Mammary epithelial cell (primary cell): Measurements from ENCODE around the gene PRDM5.

Source experiments
- EZH2 ChIP-seq: IDR thresholded peaks from 2 replicates; pipeline ENCODE4 v1.6.1; 2012; ENCODE audit warnings: low read length, inconsistent platforms, borderline replicate concordance
- TF ChIP-seq, protein P1 (sequence below), 2 donors: IDR thresholded peaks in 1 of 2; conservative IDR thresholded peaks in 1 of 2; 2 replicates each; pipeline ENCODE4 v1.5.1; 2011 to 2012; ENCODE audit warnings: inconsistent platforms in 2 of 2, low read length in 2 of 2, mild to moderate bottlenecking in 2 of 2, control low read depth in 1 of 2, low read depth in 1 of 2; ENCODE audit not compliant: insufficient read depth in 1 of 2; ENCODE audit errors: extremely low read depth in 1 of 2

- TF ChIP-seq, protein P1, sequence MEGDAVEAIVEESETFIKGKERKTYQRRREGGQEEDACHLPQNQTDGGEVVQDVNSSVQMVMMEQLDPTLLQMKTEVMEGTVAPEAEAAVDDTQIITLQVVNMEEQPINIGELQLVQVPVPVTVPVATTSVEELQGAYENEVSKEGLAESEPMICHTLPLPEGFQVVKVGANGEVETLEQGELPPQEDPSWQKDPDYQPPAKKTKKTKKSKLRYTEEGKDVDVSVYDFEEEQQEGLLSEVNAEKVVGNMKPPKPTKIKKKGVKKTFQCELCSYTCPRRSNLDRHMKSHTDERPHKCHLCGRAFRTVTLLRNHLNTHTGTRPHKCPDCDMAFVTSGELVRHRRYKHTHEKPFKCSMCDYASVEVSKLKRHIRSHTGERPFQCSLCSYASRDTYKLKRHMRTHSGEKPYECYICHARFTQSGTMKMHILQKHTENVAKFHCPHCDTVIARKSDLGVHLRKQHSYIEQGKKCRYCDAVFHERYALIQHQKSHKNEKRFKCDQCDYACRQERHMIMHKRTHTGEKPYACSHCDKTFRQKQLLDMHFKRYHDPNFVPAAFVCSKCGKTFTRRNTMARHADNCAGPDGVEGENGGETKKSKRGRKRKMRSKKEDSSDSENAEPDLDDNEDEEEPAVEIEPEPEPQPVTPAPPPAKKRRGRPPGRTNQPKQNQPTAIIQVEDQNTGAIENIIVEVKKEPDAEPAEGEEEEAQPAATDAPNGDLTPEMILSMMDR (conservative IDR thresholded peaks at IDR 0.05 in 1 of 2, IDR thresholded peaks at IDR 0.05 in 1 of 2; ENCODE audit: extremely low read depth in 1 of 2, insufficient read depth in 1 of 2, low read depth in 1 of 2, low read length in 2 of 2) = no peak
- TF ChIP-seq EZH2 = no peak
Measured at GRCh38 chr4:120881351-120881750, 41.2 kb downstream of the PRDM5 start.
